ENCODE results near the gene FHIP1B.

Gene FHIP1B

GRCh38 chr11:6232899-6233298 is 1.5 kb downstream of the FHIP1B start:
- in situ Hi-C loops (cut with HindIII; ENCODE audit: low sequenced_read_pairs), result no loop called here
- no peak for TF ChIP-seq CTCF (IDR thresholded peaks at IDR 0.05; ENCODE audit: low read depth, low read length)
- no peak for DNase-seq (ENCODE audit: low read depth, low spot score)
- H3K4me3 ChIP-seq (ENCODE audit: low read depth, low read length), result no peak overlapping the region

- TF ChIP-seq CTCF (IDR thresholded peaks at IDR 0.05; ENCODE audit: low read depth, low read length), result no peak
- in situ Hi-C loops (cut with HindIII; ENCODE audit: low sequenced_read_pairs), result no loop called here
- H3K4me3 ChIP-seq (ENCODE audit: low read depth, low read length), result no peak overlapping the region
- DNase-seq (ENCODE audit: low read depth, low spot score), result no peak
These were observed 4.5 kb downstream of the FHIP1B start for GRCh38 chr11:6229911-6230310.

GRCh38 chr11:6228520-6228919 is 5.9 kb downstream of the FHIP1B start:
- in situ Hi-C loops (cut with HindIII; ENCODE audit: low sequenced_read_pairs), result no loop called here
- no peak overlapping the region for H3K4me3 ChIP-seq (ENCODE audit: low read depth, low read length)
- TF ChIP-seq CTCF (IDR thresholded peaks at IDR 0.05; ENCODE audit: low read depth, low read length), result no peak
- DNase-seq (ENCODE audit: low read depth, low spot score), result no peak

- H3K4me3 ChIP-seq (ENCODE audit: low read depth, low read length), result no peak overlapping the region
- TF ChIP-seq CTCF (IDR thresholded peaks at IDR 0.05; ENCODE audit: low read depth, low read length), result no peak
- DNase-seq (ENCODE audit: low read depth, low spot score), result no peak
- in situ Hi-C loops (cut with HindIII; ENCODE audit: low sequenced_read_pairs), result no loop called here
These were observed 8.5 kb downstream of the FHIP1B start for GRCh38 chr11:6225896-6226295.

- no peak for DNase-seq (ENCODE audit: low read depth, low spot score)
- no peak overlapping the region for H3K4me3 ChIP-seq (ENCODE audit: low read depth, low read length)
- TF ChIP-seq CTCF (IDR thresholded peaks at IDR 0.05; ENCODE audit: low read depth, low read length), result no peak
- in situ Hi-C loops (cut with HindIII; ENCODE audit: low sequenced_read_pairs), result no loop called here
These were observed 9.4 kb downstream of the FHIP1B start for GRCh38 chr11:6225024-6225423.

DNA sequence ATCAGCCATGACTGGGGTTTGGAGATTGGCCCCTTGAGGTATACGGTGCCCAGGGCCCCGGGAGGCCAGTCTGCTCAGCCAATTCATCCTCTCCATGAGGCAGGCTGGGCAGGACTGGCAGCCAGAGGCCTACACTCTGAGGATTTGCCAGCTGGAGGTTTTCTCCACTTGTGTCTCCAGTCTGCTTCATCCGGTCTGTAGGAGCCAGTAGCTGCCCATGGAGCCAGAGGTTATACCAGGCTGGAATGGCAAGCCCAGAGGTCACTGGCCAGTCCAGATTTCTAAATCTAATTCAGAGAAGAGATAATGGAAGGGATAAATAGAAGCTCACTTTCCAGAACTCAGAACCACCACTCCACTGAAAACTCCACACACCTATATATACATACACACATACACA is 10.0 kb downstream of the FHIP1B start:
- no peak overlapping the region for H3K4me3 ChIP-seq (ENCODE audit: low read depth, low read length)
- in situ Hi-C loops (cut with HindIII; ENCODE audit: low sequenced_read_pairs), result no loop called here
- TF ChIP-seq CTCF (IDR thresholded peaks at IDR 0.05; ENCODE audit: low read depth, low read length), result no peak
- DNase-seq (ENCODE audit: low read depth, low spot score), result no peak

DNA sequence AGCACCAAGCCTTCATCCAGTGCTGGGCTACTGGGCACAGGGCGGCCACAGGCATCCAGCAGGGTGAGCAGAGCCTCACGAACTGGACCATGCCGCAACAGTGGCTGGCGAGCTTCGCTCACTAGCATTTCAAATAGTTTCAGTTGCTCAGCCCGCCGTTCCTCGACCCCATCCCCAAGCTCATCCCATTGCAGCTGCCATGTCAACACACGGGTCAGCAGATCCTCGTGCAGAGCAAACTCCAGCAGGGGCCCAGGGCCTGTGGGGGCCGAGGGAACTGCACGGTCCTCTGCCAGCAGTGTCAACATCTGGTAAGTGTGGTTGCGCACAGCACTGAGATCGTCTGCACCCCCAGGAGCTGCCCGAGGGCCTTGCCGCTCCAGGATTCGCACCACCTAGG is 10.6 kb downstream of the FHIP1B start:
- DNase-seq (ENCODE audit: low read depth, low spot score), result no peak

More for the DNA sequence above, 10.6 kb downstream of the FHIP1B start:
- in situ Hi-C loops (cut with HindIII; ENCODE audit: low sequenced_read_pairs), result no loop called here
- TF ChIP-seq CTCF (IDR thresholded peaks at IDR 0.05; ENCODE audit: low read depth, low read length), result no peak
- H3K4me3 ChIP-seq (ENCODE audit: low read depth, low read length), result no peak overlapping the region
